NCI-H2196 treated with DMSO at 0.1 percent for 48 hours (cell line): ENCODE data around the gene P4HA3.

ENCODE experiments used
- DNase-seq: peaks from one replicate; lab custom pipeline; 2025; ENCODE audit not compliant: unreplicated experiment; lab: John Stamatoyannopoulos, UW

P4HA3 gene

GRCh38 chr11:74318241-74318932 is 6.9 kb upstream of the P4HA3 start:
- no peak for DNase-seq

GRCh38 chr11:74316772-74317505 is 5.5 kb upstream of the P4HA3 start:
- DNase-seq: no peak

- no peak for DNase-seq
These were observed 886 bp upstream of the P4HA3 start for GRCh38 chr11:74312326-74312725.

- DNase-seq: no peak
These were observed 583 bp downstream of the P4HA3 start for GRCh38 chr11:74310857-74311256.

GRCh38 chr11:74307434-74307833 is 4.0 kb downstream of the P4HA3 start:
- DNase-seq: no peak

GRCh38 chr11:74306435-74307175 is 4.8 kb downstream of the P4HA3 start:
- DNase-seq: no peak

GRCh38 chr11:74299015-74299414 is 12.4 kb downstream of the P4HA3 start:
- no peak for DNase-seq

- DNase-seq: no peak
These were observed 14.0 kb downstream of the P4HA3 start for GRCh38 chr11:74297484-74297883.

- DNase-seq: no peak
These were observed 22.5 kb downstream of the P4HA3 start for GRCh38 chr11:74288911-74289310.

GRCh38 chr11:74288161-74288560 is 23.3 kb downstream of the P4HA3 start:
- DNase-seq: no peak

GRCh38 chr11:74284466-74284865 is 27.0 kb downstream of the P4HA3 start:
- DNase-seq: no peak

- DNase-seq: no peak
These were observed 27.8 kb downstream of the P4HA3 start for GRCh38 chr11:74283580-74284180.

- peak; percentile 34 for DNase-seq
These were observed 28.5 kb downstream of the P4HA3 start for GRCh38 chr11:74282914-74283371.

GRCh38 chr11:74282421-74282820 is 29.0 kb downstream of the P4HA3 start:
- no peak for DNase-seq

GRCh38 chr11:74280494-74280893 is 30.9 kb downstream of the P4HA3 start:
- DNase-seq: no peak

- no peak for DNase-seq
These were observed 32.2 kb downstream of the P4HA3 start for GRCh38 chr11:74279256-74279655.

- DNase-seq: no peak
These were observed 32.7 kb downstream of the P4HA3 start for GRCh38 chr11:74278721-74279161.

GRCh38 chr11:74278103-74278502 is 33.3 kb downstream of the P4HA3 start:
- DNase-seq: no peak

GRCh38 chr11:74276581-74276980 is 34.9 kb downstream of the P4HA3 start:
- DNase-seq: no peak

- no peak for DNase-seq
These were observed 39.2 kb downstream of the P4HA3 start for GRCh38 chr11:74272276-74272675.

- no peak for DNase-seq
These were observed 42.2 kb downstream of the P4HA3 start for GRCh38 chr11:74269161-74269811.
